ENCODE results near the gene TMEM163.
"Not testable (repeated sequence)": the region's sequence is repeated elsewhere in the genome, so short reads cannot be mapped to it uniquely, and the experiment has no call there.

TMEM163 gene

DNA sequence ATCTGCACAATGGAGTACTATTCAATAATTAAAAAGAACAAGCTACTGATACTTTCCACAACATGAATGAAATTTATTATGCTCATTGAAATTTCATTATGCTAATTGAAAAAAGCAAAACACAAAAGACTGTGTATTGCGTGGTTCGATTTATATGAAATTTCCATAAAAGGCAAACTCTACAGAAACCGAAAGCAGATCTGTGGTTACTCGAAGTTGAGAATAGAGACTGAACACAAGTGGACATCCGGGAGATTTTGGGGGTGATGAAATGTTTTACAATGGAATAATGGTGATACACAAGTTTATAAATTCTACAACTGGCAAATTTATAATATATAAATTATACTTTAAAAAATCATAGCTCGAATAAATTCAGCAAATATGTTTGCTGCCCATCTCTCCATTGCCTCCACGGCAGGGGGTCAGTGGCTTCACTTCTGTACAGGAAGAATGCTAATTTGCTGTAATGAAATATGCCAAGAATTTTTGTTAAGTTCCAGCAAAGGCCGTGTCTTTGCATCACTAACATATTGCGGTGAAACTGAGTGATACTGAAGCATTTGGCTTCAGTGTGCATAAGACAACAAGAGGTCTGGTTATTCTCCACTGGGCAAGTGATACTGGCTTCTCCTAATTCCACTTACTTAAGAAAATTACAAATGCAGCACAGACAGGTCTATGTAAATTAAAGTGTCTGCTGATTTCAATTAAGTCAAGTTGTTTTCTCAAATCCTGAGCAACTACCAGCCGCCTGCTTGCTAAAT, 96.7 kb downstream of the TMEM163 start:
- peaks cover 6% of the 10 kb centered on the region for H3K9me3 ChIP-seq (ENCODE audit: low read length)
- no peaks in the 10 kb centered on the region for H3F3A ChIP-seq (ENCODE audit: insufficient read depth, low read length)
- no peak overlapping the region for H3K4me3 ChIP-seq (ENCODE audit: low read depth, low read length, poor library complexity, severe bottlenecking)
- H3K27ac ChIP-seq (ENCODE audit: low read depth, low read length, poor library complexity, severe bottlenecking), result no peak overlapping the region
- no peak overlapping the region for H3K9ac ChIP-seq (ENCODE audit: low read length)
- H3K9me2 ChIP-seq (ENCODE audit: low read depth, low read length), result no peaks in the 10 kb centered on the region
- H3K4me1 ChIP-seq (ENCODE audit: insufficient read depth, low read length, severe bottlenecking), result no peaks in the 10 kb centered on the region
- no peak overlapping the region for H3K4me2 ChIP-seq (ENCODE audit: low read length)
- H3K79me2 ChIP-seq (ENCODE audit: insufficient read depth, low read length), result no peaks in the 10 kb centered on the region; the same call in 1 of the 2 replicates
- no peak for TF ChIP-seq EZH2 (IDR thresholded peaks at IDR 0.05; ENCODE audit: borderline replicate concordance, low read length)
- TF ChIP-seq, protein P1, sequence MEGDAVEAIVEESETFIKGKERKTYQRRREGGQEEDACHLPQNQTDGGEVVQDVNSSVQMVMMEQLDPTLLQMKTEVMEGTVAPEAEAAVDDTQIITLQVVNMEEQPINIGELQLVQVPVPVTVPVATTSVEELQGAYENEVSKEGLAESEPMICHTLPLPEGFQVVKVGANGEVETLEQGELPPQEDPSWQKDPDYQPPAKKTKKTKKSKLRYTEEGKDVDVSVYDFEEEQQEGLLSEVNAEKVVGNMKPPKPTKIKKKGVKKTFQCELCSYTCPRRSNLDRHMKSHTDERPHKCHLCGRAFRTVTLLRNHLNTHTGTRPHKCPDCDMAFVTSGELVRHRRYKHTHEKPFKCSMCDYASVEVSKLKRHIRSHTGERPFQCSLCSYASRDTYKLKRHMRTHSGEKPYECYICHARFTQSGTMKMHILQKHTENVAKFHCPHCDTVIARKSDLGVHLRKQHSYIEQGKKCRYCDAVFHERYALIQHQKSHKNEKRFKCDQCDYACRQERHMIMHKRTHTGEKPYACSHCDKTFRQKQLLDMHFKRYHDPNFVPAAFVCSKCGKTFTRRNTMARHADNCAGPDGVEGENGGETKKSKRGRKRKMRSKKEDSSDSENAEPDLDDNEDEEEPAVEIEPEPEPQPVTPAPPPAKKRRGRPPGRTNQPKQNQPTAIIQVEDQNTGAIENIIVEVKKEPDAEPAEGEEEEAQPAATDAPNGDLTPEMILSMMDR (IDR thresholded peaks at IDR 0.05; ENCODE audit: low read length), result no peak
- H3K36me3 ChIP-seq (ENCODE audit: insufficient read depth, low read length), result no peaks in the 10 kb centered on the region
- no peak overlapping the region for H2AFZ ChIP-seq (ENCODE audit: low read length)
- peaks cover 5% of the 10 kb centered on the region; the same call in 1 of the 2 replicates for H3K27me3 ChIP-seq (ENCODE audit: insufficient read depth, low read length)
- H4K20me1 ChIP-seq (ENCODE audit: insufficient read depth, low read length), result no peaks in the 10 kb centered on the region

DNA sequence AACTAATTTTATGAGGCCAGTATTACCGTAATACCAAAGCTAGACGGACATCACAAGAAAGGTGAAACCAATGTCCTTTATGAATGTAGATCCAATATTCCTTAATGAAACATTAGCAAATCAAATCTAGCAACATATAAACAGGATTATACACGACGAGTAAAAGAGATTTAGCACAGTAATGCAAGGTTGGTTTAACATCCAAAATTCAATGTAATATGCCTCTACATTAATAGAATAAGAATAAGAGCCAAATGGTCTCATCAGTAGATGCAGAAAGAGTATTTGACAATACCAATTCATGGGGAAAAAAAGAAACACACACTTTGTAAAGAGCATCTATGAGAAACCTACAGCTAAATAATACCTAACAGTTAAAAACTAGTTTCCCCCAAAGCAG, 99.5 kb downstream of the TMEM163 start:
- Histone ChIP-seq H2AFZ (ENCODE audit: low read length) (no peak overlapping the region), H3K4me3 (ENCODE audit: low read depth, low read length, poor library complexity, severe bottlenecking) (no peak overlapping the region), H3K27me3 (ENCODE audit: insufficient read depth, low read length) (peaks cover 3% of the 10 kb centered on the region; the same call in 1 of the 2 replicates), H3K4me1 (ENCODE audit: insufficient read depth, low read length, severe bottlenecking) (no peaks in the 10 kb centered on the region), H4K20me1 (ENCODE audit: insufficient read depth, low read length) (no peaks in the 10 kb centered on the region), H3K9ac (ENCODE audit: low read length) (no peak overlapping the region), H3K9me3 (ENCODE audit: low read length) (peaks cover 6% of the 10 kb centered on the region), H3K27ac (ENCODE audit: low read depth, low read length, poor library complexity, severe bottlenecking) (no peak overlapping the region), H3K4me2 (ENCODE audit: low read length) (no peak overlapping the region), H3K9me2 (ENCODE audit: low read depth, low read length) (no peaks in the 10 kb centered on the region), H3K36me3 (ENCODE audit: insufficient read depth, low read length) (no peaks in the 10 kb centered on the region), H3F3A (ENCODE audit: insufficient read depth, low read length) (no peaks in the 10 kb centered on the region), H3K79me2 (ENCODE audit: insufficient read depth, low read length) (no peaks in the 10 kb centered on the region; the same call in 1 of the 2 replicates)
- TF ChIP-seq EZH2 (IDR thresholded peaks at IDR 0.05; ENCODE audit: borderline replicate concordance, low read length), result no peak
- TF ChIP-seq, protein P1 (IDR thresholded peaks at IDR 0.05; ENCODE audit: low read length), result no peak

DNA sequence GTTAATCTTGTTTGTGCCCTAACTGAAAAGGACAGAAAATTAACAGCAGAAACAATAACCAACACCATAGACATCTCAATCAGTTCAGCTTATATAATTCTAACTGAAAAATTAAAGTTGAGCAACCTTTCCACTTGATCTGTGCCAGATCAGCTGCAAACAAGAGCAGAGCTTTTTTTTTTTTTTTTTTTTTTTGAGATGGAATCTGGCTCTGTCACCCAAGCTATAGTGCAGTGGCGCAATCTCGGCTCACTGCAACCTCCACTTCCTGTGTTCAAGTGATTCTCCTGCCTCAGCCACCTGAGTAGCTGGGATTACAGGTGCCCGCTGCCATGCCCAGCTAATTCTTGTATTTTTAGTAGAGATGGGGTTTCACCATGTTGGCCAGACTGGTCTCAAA, 103.3 kb downstream of the TMEM163 start:
- not testable (repeated sequence) for H2AFZ ChIP-seq (ENCODE audit: low read length); H3K4me2 ChIP-seq (ENCODE audit: low read length)

DNA sequence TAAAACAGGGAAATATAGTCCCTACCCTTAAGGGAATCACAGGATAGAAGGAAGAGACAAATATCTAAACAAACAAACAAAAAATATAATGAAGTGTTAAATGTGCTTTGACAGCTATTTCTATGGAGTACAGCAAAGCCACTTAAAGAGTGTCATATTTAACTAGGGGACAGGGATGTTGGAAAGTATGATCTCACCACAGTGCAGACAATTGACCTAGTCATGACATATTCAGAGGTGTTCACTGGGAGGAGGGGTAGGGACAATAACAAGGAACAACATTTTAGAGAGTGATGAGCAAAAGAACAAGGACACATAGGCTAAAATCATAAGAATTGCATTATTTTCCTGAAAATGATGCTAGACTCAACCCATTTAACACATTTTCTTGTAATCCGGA, 107.5 kb downstream of the TMEM163 start:
- H3K9me3 ChIP-seq (ENCODE audit: low read length), result peaks cover 7% of the 10 kb centered on the region
- no peak overlapping the region for H3K9ac ChIP-seq (ENCODE audit: low read length)
- TF ChIP-seq, protein P1 (IDR thresholded peaks at IDR 0.05; ENCODE audit: low read length), result no peak
- no peak for TF ChIP-seq EZH2 (IDR thresholded peaks at IDR 0.05; ENCODE audit: borderline replicate concordance, low read length)
- no peaks in the 10 kb centered on the region for H3F3A ChIP-seq (ENCODE audit: insufficient read depth, low read length)
- no peak overlapping the region for H3K4me2 ChIP-seq (ENCODE audit: low read length)
- no peaks in the 10 kb centered on the region for H3K9me2 ChIP-seq (ENCODE audit: low read depth, low read length)
- no peak overlapping the region for H2AFZ ChIP-seq (ENCODE audit: low read length)
- no peak overlapping the region for H3K4me3 ChIP-seq (ENCODE audit: low read depth, low read length, poor library complexity, severe bottlenecking)
- no peaks in the 10 kb centered on the region for H3K36me3 ChIP-seq (ENCODE audit: insufficient read depth, low read length)
- H4K20me1 ChIP-seq (ENCODE audit: insufficient read depth, low read length), result no peaks in the 10 kb centered on the region
- H3K27ac ChIP-seq (ENCODE audit: low read depth, low read length, poor library complexity, severe bottlenecking), result no peak overlapping the region
- no peaks in the 10 kb centered on the region for H3K27me3 ChIP-seq (ENCODE audit: insufficient read depth, low read length)
- H3K79me2 ChIP-seq (ENCODE audit: insufficient read depth, low read length), result no peaks in the 10 kb centered on the region
- H3K4me1 ChIP-seq (ENCODE audit: insufficient read depth, low read length, severe bottlenecking), result no peaks in the 10 kb centered on the region

More for the DNA sequence above, 103.3 kb downstream of the TMEM163 start:
- not testable (repeated sequence) for H3K27ac ChIP-seq (ENCODE audit: low read depth, low read length, poor library complexity, severe bottlenecking); H3K36me3 ChIP-seq (ENCODE audit: insufficient read depth, low read length); H3K4me1 ChIP-seq (ENCODE audit: insufficient read depth, low read length, severe bottlenecking); H3K9me2 ChIP-seq (ENCODE audit: low read depth, low read length); H3K79me2 ChIP-seq (ENCODE audit: insufficient read depth, low read length); H4K20me1 ChIP-seq (ENCODE audit: insufficient read depth, low read length); H3F3A ChIP-seq (ENCODE audit: insufficient read depth, low read length); H3K4me3 ChIP-seq (ENCODE audit: low read depth, low read length, poor library complexity, severe bottlenecking); H3K9ac ChIP-seq (ENCODE audit: low read length); H3K27me3 ChIP-seq (ENCODE audit: insufficient read depth, low read length)
- peaks cover 13% of the 10 kb centered on the region for H3K9me3 ChIP-seq (ENCODE audit: low read length)

Data from OCI-LY1 (cell line).